Amniotic stem cell (primary cell): ENCODE data around the gene PLAC9.
A peak's percentile ranks its signal among the peaks of the same experiment; 100 is the strongest.

Experiments
- DNase-seq: peaks from one replicate; lab custom pipeline; 2025; lab: John Stamatoyannopoulos, UW

Gene PLAC9

DNA sequence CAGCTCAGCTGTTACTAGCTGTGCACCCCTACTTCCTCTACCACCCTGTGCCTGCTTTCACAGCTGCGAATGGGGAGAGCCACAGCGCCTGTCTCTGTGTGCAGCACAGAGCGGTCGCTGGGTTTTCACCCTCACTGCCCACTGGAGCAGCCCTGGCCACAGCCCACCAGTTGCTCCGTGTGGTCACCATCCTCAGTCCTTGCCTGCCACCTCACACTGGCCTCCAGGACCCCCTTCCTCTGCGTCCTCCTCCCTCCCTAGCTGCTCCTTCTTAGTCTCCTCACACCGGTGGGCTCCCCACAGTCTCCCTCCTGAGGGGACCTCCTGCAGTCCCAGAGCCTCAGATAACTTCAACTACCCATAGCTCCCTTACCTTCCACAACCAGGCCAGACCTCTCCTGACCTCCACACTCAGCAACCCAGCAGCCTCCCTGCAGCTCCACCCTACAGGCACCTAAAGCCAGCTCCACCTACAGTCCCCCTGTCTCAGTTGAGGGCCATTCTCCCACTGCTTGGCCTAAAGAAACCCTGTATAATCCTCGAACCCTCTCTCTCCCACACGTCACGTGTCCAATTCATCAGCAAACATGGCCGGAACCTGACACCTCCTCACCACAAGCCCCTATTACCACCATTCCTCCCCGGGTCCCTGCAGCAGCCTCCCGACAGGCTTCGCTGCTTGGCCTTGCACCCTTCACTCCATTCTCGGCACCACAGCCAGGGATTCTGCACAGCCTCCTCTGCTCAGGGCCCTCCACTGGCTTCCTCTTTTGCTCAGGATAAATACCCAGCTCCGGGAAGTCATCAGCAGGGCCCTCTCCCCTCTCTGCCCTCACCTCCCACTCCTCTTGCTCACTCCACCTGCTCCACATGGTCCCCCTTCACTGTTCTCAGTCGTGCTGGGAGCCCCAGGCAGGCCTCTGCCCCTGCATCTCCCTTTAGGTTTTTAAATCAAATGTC lies 28.1 kb downstream of the PLAC9 start:
- no peak for DNase-seq

DNA sequence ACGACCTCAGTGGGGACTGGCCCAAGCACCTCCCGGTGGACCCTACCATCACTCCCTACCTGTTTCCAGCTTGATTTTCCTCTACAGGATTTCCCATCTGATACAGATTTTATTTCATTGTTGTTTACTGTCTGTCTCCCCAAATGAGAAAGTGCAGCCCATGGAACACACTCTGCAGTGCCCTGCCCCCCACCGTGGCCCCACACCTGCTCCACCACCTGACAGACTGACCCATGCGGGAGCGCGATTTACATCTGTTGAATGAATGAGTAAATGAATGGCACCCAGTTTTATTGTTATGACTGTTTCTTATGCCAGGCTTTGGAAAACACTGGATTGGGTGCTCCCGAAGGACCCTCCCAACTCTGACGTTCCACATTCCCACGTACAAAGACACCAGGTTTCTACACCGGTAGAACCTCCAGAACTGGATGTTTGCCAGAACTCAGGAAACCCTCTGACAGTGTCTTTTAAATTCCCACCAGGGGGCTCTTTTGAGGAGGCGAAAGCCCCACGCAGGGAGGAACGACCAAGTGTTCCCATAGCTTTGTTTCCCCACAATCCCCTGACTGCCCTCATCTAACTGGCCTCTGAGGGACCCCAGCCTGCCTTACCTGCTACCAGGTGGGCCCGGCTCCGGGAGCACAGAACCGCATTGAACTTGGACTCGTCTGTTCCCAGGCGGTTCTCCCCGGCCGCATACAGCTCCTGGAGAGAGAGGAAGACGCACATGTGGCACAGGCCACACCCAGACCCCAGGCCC lies 29.0 kb downstream of the PLAC9 start:
- no peak for DNase-seq

DNA sequence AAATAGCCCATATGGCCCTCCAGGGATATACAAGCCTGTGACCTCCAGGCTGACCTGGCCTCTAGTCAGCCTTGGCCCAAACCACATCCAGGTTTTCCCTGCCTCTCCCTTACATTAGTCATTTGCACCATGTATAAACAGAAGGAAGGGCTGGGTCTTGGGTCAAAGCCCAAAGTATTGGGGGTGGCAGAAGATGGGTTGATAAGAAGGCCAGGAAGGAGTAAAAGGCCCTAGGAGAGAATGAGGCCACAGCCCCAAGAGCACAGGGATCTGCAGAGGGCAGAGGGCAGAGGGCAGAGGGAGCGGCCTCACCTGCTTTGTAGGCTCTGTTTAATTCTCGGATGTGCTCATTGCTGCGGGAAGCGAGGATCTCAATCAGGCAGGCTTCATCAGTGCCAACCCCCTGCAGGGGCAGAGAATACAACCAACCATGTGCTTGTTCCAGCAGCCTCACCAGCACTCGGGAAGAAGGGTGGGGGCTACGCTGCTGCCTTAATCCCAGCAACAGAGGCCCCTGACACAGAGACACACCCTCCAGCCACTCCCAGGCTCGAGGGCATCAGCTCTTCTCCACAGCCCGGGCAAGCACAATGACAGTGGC lies 31.3 kb downstream of the PLAC9 start:
- DNase-seq: no peak

DNA sequence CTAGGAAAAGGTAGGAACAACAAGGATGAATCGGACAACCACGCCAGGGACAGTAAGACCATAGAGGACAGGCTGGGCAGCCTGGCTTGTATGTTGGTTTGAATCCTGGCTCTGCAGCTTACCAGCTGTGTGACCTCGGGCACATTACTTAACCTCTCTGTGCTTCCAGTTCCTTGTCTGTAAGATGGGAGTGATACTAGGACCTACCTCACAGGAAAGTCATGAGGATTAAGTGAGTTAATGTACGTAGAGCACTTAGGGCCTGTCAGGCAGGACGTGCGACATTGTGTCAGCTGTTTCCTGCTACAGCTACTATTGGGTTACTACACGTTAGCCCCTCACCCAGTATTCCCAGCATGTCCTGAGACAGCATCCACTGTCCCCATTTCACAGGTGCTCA lies 32.1 kb downstream of the PLAC9 start:
- no peak for DNase-seq

DNA sequence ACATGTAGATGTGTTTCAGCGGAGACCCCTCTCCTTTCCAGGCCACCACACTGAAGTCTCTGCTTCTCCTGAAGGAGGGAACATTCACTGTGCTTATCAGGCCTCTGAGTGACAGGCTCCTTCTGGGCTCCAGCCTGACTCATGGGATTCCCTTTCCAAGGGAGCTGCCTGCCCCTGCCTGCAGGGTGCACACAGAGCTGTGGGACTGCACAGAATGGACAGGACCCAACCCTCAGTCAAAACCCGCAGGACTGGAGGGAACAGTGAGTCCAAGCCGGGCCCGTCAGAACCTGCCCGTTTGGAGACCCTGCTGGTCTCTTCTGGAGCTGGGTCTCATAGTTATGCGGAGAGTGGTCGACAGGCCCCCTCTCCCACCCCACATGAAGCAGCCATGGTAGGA lies 32.6 kb downstream of the PLAC9 start:
- peak; percentile 12 for DNase-seq

DNA sequence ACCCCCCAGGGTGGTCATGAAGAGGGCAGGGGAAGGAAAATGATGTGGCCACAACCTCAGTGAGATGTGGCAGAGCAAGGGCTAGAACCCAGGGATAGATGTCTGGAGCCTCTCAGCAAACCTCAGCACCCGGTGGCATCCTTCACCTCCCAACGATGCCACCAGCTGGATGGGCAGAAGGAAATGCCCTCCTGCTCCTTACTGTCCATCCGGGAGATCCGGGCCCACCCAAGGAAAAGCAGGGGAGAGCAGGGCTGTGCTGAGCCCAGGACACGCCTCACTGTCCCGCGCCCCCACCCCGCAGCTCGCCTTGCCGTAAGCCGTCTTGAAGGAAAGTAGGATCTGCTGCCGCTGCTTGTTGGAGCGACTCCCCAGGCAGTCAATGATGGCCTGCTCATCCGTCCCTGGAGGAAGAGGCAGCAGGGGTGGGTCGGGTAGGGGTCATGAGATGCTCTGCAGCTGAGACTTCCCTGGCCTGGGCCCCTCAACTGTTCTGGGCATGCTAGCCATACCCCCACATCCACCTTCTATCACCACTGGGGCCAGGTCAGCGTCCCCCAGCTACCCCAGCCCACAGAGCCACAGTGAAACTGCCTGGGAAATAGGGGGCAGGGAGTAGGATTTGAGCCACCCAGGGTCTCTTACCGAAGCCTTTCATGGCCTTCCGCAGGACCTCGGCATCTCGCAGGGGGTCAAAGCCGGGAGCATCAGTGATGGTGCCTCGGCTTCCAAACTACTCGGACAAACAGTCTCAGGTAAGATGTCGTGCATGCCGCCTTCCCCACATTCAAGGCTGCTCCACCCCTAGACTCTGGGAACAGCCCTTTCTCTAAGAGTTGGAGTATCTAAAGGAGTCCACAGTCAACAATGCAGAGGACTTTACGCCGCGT lies 34.3 kb downstream of the PLAC9 start:
- DNase-seq: no peak

DNA sequence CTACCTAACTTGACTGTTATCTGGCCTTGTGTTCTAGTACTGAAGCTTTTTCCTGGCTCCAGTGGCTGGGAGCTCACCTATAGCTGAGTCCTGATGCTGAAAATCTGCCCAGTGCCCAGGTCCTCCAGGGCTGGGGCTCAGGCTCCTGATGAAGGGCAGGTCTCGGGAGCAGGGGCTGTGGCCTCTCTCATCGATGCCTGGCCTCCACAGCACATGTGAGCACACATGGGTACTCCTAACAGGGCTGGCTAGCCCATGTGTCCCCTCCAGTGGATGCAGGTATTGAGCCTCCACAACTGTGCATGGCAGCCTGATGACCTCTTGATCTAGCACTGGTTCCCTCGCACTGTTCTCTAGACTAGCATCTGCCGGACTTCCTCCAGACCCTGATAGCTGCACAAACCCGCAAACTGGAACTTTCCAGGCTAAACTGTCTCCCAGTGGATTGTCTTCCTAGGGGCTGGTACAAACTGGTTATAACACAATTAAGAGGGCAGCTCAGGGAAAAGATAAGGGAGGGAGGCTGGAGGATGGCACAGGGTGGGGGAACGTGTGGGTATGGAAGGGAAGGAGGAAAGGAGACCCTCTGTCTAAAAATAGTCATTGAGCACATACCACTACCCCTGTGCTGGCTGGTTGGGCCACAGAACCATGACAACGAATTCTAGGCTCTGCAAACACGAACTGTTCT lies 35.1 kb downstream of the PLAC9 start:
- DNase-seq: no peak

DNA sequence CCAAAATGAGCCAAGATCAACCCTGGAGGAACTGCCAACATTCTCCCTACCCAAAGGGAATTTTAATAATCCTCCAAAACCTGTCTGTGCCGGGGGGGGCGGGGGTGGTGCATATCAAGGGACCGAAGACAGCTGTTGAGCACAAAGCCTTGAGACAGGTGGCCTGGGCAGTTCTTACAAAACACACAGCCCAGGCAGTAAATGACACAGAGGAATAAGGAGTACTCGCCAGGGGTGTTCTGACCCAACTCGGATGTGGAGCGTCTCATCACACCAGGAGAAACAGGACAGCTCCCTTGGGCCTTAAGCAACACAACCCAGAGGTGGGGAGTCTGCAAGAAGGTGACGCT lies 35.6 kb downstream of the PLAC9 start:
- no peak for DNase-seq

DNA sequence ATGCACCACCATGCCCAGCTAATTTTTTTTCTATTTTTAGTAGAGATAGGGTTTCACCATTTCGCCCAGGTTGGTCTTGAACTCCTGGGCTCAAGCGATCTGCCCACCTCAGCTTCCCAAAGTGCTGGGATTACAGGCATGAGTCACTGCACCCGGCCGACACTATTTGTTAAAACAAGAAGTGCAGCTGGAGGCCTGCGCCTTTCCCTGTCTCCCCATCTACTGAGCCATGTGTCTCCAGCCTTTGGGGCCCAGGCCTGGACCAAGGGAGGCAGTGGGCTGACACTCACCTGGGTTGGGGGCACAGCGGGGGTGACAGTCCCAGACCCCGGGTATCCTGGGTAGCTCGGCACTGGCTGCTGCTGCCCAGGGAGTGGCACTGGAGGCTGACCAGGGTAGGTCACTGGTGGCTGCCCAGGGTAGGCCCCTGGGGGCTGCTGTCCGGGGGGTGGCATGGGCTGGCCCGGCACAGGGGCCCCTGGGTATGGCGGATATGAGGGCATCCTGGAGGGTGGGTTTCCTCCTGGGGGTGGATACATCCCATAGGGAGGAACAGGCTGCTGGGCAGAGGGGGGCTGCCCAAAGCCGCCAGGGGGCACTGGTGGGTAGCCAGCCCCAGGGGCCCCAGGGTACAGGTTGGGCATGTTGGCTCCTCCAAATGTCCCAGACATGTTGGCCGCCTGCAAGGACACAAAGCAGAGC lies 36.3 kb downstream of the PLAC9 start:
- DNase-seq: no peak

DNA sequence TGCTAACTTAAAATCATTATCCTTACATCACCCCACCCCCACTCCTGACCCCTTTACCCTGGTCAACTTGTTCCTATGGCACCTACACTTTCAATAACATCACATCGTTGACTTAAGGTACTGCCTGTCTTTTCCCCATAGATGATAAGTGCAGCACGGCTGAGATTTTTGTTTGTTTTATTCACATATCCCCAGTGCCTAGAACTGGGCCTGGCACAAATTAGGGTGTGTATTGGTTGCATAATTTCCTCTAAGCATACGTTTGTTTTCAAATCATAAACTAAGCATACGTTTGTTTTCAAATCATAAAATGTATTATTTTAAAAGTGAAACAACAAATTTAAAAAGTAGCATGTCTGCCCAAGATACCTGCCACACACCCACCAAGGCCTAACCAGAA lies 37.5 kb downstream of the PLAC9 start:
- DNase-seq: no peak

DNA sequence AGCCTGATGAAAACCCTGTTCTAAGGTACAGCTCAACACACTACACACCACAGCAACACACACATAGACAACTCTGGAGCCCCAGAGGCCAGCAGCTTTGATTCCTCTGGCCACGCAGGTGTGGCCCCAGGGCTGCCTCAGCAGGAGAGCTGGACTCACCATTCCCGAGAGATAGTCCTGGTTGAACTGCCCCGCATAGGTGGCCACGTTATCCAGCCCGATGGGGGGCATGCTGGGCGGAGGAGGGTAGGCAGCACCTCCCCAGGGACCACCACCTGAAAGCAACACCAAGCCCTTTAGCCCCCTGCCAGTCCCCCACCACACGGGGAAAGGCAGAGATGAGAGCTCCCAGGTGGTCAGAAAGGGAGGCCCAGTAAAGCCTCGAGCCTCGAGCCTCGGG lies 38.1 kb downstream of the PLAC9 start:
- DNase-seq: no peak

DNA sequence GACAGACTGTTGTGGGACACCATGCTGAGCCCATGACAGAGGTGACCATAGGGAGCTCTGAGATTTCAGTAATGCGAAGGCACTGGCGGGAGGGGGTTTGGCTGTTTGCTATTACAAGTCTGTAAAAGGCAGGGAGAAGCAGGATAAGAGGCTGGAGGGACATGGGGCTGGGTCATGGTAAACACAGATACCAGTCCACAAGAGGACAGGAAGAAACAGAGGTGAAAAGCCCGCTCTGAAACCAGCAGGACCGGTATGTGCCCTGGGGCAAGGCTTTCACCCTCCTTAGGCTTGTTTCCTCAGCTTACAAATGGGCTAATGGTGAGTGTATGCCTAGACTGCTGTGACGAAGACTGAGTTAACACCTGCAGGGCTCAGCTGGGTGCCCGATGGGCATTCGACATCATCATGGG lies 38.7 kb downstream of the PLAC9 start:
- no peak for DNase-seq

DNA sequence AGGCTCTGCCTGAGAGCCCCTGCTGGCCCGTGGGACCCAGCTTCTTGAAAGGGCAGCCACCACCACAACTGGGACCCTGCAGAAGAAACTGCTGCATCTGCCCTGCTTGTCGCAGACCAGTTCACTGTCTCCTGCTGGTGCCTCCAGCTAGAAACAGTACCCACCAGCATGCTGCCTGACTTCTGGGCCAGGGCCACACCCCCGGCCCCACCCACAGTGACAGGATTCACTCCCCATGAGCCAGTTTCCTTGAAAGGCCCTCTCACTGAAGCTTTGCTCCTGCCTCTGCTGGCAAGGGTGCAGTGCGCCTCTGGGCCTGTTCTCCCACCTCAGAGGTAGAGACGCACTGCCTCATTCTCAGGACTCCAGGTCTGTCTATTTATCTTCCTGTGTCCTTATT lies 40.4 kb downstream of the PLAC9 start:
- DNase-seq: no peak

DNA sequence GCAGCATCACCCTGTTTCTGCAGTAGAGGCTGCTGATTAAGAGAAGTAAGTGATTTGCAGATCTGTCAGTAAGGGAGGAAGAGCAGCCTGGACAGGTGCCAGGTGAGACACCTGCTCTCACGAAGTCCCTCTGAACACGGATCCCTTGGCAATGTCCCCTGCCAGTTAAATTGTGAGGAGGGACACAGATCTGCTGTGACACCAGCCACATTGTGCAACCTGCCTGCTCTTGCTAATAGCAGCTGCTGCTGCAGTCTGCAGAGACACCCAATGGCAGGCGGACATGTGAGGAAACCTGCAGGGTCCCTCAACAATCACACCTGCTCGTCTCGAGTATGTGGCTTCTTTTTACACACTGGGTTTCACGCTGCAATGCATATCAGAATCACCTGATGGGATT lies 40.9 kb downstream of the PLAC9 start:
- DNase-seq: no peak

DNA sequence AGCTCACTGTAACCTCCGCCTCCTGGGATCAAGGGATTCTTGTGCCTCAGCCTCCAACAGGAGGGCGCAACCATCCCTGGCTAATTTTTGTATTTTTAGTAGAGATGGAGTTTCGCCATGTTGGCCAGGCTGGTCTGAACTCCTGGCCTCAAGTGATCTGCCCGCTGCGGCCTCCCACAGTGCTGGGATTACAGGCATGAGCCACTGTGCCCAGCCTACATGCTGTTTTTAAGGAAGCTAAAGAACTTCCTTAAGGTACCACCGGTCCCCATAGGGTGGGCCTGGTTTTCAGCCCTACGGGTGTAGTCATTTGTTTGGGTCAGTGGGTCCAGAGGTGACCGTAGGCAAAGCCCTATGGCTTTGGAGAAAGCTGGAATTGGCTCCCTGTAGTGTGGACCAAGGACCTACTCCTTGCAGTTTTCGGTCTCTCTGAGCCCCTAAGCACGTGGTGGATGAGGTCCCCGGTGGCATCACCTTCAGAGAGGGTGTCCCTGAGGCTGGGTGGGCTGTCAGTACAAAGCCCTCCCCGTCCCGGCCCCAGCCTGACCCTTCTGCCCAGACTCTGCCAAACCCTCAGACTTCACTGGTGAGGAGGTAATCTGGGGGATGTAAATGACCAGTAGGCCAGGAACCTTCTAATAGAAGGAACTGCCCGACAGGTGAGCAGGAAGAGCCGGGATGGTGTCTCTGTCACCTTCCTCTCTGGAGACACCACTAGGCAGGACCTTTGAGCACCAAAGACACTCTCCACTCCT lies 42.3 kb downstream of the PLAC9 start:
- DNase-seq: no peak

DNA sequence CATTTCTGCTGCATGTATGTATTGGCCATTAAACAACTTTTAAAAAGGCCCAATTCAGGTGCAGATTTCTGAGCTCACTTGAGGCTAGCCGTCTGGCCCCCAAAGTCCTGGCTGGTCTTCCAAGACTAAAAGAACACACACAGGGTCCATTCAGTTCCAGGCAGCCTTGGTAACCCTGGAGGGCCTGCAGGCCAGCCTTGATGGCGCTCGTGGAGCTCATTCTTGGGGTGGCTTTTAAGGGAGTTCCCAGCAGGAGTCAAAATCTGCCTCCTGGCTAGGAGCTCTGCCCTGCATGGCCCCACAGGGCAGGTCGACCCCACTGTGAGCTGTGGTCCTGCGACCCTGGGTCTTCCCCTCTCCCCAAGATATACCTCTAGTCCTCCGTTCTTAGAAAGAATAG lies 44.0 kb downstream of the PLAC9 start:
- DNase-seq: no peak

DNA sequence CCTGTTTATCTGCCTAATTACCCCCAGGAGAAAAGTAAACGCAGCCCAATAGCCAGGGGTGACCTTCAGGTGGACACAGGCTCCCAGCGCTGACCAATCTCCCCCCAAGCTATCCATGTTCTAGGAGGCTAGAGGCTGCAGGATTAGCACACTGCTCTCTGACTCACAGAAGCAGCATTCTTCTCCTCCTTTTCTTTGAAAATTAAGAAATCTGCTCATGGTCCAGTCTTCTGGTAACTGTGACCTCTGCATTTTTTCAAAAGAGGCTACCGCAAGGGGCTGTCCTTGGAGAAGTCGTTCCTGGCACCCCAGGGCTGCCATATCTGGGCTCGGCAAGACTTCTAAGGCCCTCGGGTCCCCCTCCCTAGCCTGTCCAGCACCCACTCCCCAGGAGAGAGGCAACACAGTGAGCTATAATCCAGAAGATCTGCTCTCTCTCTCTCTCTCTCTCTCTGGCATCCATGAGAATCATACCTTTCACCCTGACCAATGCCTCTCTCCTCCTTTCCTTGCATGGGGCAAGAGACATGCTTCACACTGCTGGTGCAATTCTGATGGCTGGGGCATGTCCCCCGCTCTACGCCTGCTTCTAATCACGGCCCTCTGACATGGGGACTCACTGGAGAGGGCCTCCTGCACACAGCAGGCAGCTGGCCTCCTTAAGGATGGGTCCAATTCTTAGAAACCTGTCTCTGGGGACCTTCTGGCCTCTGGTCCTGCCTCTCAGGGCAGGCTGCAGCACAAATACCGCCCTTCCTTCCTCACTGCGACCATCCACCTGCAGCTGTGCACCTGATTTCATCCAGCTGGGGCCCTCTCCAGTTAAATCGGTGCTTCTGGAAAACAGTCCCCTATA lies 45.5 kb downstream of the PLAC9 start:
- peak; percentile 8 for DNase-seq

DNA sequence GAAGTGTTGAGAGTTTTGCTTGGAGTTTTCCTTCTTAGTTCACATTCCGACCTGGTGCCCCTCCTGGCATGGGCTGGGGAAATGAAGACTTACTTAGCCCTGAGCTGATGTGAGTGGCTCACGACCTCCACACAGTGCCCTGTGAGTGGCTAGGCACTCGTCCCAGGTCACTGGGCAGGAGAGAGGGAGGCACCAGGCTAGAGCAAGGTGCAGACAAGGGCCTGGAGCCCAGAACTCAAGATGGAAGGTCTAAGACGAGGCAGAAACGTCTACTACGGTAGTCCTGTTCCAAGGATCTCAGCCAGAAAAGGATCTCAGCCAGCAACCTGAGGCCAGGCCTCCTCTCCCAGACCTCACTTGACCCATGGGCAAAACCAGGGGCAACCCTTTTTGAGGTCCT lies 50.5 kb downstream of the PLAC9 start:
- DNase-seq: no peak

DNA sequence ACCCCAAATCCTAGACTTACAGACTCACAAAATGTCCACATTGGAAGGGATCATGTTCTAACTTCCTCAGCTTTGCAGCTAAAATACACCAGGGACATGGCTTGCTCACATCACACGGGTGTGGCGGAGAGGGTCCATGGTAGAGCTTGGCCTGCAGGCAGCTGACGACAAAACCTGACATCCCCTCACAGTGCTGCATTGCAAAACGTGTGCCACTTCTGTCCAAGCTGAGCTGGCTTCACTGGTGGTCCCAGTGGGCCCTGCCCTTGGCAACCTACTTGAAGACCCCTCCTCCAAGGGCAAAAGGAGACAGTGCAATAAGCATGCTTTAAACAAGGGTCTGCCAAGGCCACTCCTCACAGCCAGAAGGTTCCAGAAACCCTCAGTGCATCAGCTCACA lies 50.9 kb downstream of the PLAC9 start:
- DNase-seq: no peak
